HL-60 (cell line): Measurements from ENCODE around the gene CCR4.
"Not testable (repeated sequence)": the region's sequence is repeated elsewhere in the genome, so short reads cannot be mapped to it uniquely, and the experiment has no call there.

Experiments used
- DNase-seq, 2 experiments: peaks; one replicate each; pipeline ENCODE4 v3.0.0-alpha.2; 2010 to 2020; ENCODE audit warnings: low read depth in 1 of 2, low spot score in 1 of 2
- H3K27ac ChIP-seq: fragments of 250-450 bp; sonication (Bioruptor Pico); replicated peaks from 2 replicates; pipeline ENCODE4 v1.5.1; 2020; ENCODE audit warnings: mild to moderate bottlenecking, moderate library complexity
- H3K27me3 ChIP-seq: fragments of 250-450 bp; sonication (Bioruptor Pico); 2 replicates; pipeline ENCODE4 v1.5.1; 2021; ENCODE audit warnings: mild to moderate bottlenecking, moderate library complexity; ENCODE audit not compliant: insufficient read depth, poor library complexity, severe bottlenecking
- H3K4me3 ChIP-seq: replicated peaks from 2 replicates; pipeline ENCODE4 v1.5.1; 2011; ENCODE audit warnings: mild to moderate bottlenecking, control low read depth, low read length; ENCODE audit not compliant: insufficient read depth
- CTCF ChIP-seq: IDR thresholded peaks from one replicate; pipeline ENCODE4 v1.5.1; 2011; ENCODE audit warnings: low read length, control low read depth, inconsistent platforms; ENCODE audit not compliant: insufficient read depth
- GABPA ChIP-seq: IDR thresholded peaks from 2 replicates; pipeline ENCODE4 v1.6.1; 2012; ENCODE audit warnings: low read depth
- POLR2AphosphoS5 ChIP-seq: IDR thresholded peaks from 2 replicates; pipeline ENCODE4 v1.6.1; 2012; ENCODE audit warnings: low read depth
- REST ChIP-seq: IDR thresholded peaks from 2 replicates; pipeline ENCODE4 v1.6.1; 2012; ENCODE audit warnings: low read depth; ENCODE audit not compliant: insufficient replicate concordance
- SPI1 ChIP-seq: IDR thresholded peaks from 2 replicates; pipeline ENCODE4 v1.6.1; 2012; ENCODE audit warnings: low read depth, mild to moderate bottlenecking, borderline replicate concordance

Gene CCR4

GRCh38 chr3:32945136-32945535 is 6.3 kb upstream of the CCR4 start:
- DNase-seq = no peak
- no peak for TF ChIP-seq REST
- TF ChIP-seq CTCF = no peak
- TF ChIP-seq POLR2AphosphoS5 = no peak
- TF ChIP-seq GABPA = no peak
- no peak for TF ChIP-seq SPI1
- H3K4me3 ChIP-seq = no peak overlapping the region
- H3K27ac ChIP-seq = no peak overlapping the region
- no peaks in the 10 kb centered on the region for H3K27me3 ChIP-seq

- not testable (repeated sequence) for H3K27ac ChIP-seq, H3K27me3 ChIP-seq, DNase-seq
Measured at GRCh38 chr3:32945598-32945997, 5.8 kb upstream of the CCR4 start.

GRCh38 chr3:32946973-32947788 is 4.3 kb upstream of the CCR4 start:
- H3K27me3 ChIP-seq = no peaks in the 10 kb centered on the region
- H3K27ac ChIP-seq = no peak overlapping the region
- DNase-seq = no peak
- no peak overlapping the region for H3K4me3 ChIP-seq
- no peak for TF ChIP-seq REST
- TF ChIP-seq POLR2AphosphoS5 = no peak
- TF ChIP-seq SPI1 = peak; percentile 36; the same call in 1 of the 2 replicates
- no peak for TF ChIP-seq CTCF

More at GRCh38 chr3:32945598-32945997, 5.8 kb upstream of the CCR4 start:
- not testable (repeated sequence) for H3K4me3 ChIP-seq

- no peak overlapping the region for H3K4me3 ChIP-seq
- no peaks in the 10 kb centered on the region for H3K27me3 ChIP-seq
- no peak overlapping the region for H3K27ac ChIP-seq
- peak; percentile 59 to 91 for DNase-seq
- TF ChIP-seq CTCF (peak; percentile 73), POLR2AphosphoS5 (no peak), REST (no peak), GABPA (no peak), SPI1 (no peak)
Measured at GRCh38 chr3:32947789-32948238, 3.6 kb upstream of the CCR4 start.
